ENCODE measurements around the gene LPCAT4.

GRCh38 chr15:34314491-34315490 lies 52.2 kb downstream of the LPCAT4 start:
- TF ChIP-seq, protein P1, sequence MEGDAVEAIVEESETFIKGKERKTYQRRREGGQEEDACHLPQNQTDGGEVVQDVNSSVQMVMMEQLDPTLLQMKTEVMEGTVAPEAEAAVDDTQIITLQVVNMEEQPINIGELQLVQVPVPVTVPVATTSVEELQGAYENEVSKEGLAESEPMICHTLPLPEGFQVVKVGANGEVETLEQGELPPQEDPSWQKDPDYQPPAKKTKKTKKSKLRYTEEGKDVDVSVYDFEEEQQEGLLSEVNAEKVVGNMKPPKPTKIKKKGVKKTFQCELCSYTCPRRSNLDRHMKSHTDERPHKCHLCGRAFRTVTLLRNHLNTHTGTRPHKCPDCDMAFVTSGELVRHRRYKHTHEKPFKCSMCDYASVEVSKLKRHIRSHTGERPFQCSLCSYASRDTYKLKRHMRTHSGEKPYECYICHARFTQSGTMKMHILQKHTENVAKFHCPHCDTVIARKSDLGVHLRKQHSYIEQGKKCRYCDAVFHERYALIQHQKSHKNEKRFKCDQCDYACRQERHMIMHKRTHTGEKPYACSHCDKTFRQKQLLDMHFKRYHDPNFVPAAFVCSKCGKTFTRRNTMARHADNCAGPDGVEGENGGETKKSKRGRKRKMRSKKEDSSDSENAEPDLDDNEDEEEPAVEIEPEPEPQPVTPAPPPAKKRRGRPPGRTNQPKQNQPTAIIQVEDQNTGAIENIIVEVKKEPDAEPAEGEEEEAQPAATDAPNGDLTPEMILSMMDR (conservative IDR thresholded peaks at IDR 0.05 in 1 of 2, IDR thresholded peaks at IDR 0.05 in 1 of 2; ENCODE audit: low read depth in 1 of 2, low read length in 2 of 2) = no peak
- no peak for TF ChIP-seq EZH2 (IDR thresholded peaks at IDR 0.05; ENCODE audit: low read length, missing control alignments)

Data from fibroblast of lung (primary cell).